GM18867 (cell line): ENCODE measurements around the gene G3BP1.
A peak's percentile ranks its signal among the peaks of the same experiment; 100 is the strongest.
"Not testable (repeated sequence)": the region's sequence is repeated elsewhere in the genome, so short reads cannot be mapped to it uniquely, and the experiment has no call there.

ENCODE experiments used
- ATAC-seq: cut with Tn5 transposase; IDR thresholded peaks from one replicate; pipeline ENCODE4 v1.9.1; 2021; ENCODE audit warnings: mild to moderate bottlenecking, moderate library complexity; ENCODE audit not compliant: unreplicated experiment

G3BP1 gene

DNA sequence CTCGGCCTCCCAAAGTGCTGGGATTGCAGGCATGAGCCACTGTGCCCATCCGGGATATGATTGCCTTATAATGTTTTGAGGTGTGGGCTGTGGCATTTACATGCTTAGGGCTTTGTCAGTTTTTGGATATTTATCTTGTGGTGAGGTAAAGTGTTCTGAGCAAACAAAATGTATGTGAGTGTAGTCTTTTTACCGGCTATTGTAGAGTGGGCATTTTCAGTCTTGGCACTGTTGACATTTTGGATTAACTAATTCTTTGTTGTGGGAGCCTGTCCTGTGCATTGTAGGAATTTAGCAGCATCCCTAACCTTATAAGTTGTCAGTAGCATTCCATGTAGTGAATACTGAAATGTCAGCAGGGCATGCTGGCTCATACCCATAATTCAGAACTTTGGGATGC lies 21.6 kb downstream of the G3BP1 start:
- ATAC-seq, result no peak

GRCh38 chr5:151795426-151795825 lies 23.7 kb downstream of the G3BP1 start:
- no peak for ATAC-seq

DNA sequence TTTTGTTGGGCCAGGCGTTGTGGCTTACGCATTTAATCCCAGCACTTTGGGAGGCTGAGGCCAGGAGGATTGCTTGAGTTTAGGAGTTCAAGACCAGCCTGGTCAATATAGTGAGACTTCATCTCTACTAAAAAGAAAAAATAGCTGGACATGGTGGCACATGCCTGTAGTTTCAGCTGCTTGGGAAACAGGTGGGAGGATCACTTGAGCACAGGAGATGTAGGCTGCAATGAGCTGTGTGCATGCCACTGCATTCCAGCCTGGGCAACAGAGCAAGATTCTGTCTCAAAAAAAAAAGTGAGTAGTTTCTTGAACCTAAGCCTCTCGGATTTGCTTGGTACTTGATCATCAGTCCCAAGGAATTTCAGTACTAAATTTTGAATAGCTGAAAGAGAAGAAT lies 26.9 kb downstream of the G3BP1 start:
- no peak for ATAC-seq

DNA sequence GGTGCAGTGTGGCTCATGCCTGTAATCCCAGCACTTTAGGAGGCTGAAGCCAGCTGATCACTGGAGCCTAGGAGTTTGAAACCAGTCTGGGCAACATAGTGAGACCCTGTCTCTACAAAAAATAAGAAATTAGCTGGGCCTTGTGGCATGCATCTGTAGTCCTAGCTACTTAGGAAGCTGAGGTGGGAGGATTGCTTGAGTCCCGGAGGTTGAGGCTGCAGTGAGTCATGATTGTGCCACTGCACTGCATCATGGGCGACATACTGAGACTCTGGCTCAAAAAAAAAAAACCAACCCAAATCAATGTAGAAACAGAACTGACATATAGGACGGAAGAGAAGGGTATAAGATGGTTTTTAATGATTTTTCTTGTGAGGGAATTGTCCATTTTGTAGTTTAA lies 27.7 kb downstream of the G3BP1 start:
- ATAC-seq, result no peak

DNA sequence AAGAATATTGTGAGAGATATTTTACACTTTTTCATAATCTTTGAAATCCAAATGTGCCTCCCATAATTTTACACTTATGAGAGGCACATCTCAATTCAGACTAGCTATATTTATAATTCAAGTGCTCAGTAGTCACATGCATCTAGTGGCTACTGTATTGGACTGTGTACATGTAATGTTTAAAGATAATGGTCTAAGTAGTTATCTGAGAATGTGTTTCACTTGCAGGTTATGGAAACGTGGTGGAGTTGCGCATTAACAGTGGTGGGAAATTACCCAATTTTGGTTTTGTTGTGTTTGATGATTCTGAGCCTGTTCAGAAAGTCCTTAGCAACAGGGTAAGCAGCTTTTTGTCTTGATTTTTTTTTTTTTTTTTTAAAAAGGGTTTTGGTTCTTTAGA lies 28.8 kb downstream of the G3BP1 start:
- ATAC-seq, result no peak

DNA sequence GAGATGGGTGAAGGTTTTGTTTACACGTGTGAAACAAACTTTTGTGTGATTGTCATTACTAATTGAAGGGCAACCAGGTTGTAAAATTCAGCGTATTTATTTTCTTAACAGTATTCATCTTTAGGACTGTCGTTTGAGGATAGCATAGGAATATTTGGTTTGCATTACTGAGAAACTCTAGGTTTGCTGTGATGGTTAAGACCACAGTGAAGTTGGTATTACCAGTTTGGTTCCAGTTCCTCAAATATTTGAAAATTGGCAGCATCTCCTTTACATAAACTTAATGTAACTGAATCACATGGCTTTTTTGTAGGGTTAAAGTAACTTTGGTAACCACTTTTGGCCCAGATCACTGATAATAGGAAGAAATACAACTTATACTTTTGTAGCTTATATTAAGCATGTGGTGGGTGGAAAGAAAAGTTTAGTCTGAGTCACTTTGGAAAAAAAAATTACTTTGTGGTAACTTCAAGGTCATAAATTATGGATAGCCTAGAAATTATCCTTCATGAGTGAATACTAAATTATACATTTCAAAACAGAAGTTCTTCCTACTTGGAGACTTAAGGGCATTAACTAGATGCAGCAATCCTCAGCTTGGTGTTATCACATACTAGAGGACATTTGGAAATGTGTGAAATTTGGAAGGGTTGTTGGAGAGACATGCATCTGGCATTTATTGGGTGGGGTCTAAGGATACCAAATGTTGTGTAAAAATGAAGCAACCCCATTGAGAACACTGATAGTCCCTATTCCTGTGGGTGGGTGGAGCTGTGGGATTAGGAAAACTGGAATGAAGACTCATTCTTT lies 33.9 kb downstream of the G3BP1 start:
- ATAC-seq, result no peak

DNA sequence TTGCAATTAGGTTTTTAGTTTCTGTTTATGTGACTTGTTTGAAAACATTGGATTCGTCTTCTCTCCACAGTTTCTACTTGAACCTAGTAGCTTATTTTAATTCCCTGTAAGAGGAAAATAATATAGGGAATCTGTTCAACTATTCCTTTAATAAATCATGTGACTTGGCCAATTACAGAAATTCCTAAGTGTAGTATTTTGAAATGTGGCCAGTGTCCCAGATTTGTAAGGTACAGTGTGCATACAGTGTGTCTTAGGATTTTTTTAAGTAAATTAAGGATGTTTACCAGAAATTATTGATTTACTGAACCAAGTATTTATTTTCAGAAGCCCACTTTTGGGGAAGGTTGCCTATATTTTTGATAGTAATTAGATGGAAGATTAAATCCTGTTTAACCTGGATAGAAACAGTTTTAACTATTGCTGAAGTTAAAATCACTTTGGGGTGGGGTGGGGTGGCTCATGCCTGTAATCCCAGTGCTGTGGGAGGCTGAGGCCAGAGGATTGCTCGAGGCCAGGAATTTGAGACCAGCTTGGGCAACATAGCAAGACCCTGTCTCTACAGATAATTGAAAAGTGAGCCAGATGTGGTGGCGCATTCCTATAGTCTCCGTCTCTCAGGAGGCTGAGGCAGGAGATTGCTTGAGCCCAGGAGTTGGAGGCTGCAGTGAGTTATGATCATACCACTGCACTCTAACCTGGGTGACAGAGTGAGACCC lies 36.9 kb downstream of the G3BP1 start:
- no peak for ATAC-seq

DNA sequence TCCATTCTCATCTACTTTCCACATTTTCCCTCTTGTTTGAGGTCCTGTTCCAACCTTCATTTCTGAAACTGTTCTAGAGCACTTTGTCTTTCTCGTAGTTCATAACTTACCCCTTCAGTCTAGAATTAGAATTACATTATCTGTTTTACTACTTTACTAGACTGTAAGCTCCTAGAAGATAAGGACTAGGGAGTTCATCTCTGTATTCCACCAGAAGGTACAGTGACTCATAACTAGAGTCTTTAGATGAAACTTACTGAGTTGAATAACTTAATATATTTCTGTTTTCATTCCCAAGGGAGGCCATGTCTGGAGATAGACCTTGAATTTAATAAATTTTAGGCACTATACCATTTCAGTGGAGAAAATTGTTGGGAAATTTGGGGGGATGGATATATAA lies 38.7 kb downstream of the G3BP1 start:
- no peak for ATAC-seq

DNA sequence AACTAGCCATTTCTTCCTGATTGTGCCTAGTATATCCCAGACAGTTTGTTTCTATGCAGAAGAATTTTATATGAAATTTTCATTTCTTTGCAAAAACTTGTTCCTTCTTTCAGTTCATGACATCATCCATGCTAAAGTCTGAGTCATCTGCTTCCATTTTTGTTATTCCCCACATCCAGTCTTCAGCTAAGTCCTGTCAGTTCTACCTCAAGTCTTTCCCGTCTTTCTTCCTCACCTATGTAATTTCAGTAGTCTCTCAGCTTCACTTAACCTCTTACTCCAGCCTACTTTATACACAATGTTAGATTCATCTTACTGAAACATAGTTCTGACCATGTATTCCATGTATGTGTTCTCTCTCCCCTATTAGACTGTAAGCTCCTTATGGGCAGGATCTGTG lies 39.1 kb downstream of the G3BP1 start:
- no peak for ATAC-seq

GRCh38 chr5:151811593-151812321 lies 40.0 kb downstream of the G3BP1 start:
- no peak for ATAC-seq

GRCh38 chr5:151812757-151813309 lies 41.1 kb downstream of the G3BP1 start:
- no peak for ATAC-seq

DNA sequence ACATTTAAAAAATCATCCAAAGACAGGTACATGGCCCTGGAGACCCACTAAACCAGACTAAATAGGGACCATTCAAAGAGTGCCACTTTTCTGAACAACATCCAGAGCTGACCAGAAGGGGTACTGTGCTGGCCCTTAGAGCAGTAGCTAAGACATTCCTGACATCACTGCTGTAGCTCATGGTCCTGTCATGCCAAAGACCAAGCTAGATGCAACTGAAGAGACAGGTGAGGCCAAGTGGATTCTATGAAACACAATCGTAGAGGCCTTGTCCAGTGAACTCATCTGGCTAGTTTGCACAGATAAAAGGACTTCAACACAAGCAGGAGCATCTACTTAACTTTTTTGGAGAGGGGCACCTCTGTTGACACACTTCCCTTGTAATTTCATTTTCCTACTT lies 43.3 kb downstream of the G3BP1 start:
- no peak for ATAC-seq

- no peak for ATAC-seq
Observed at GRCh38 chr5:151819830-151820229, 48.1 kb downstream of the G3BP1 start.

- ATAC-seq, result no peak
Observed at GRCh38 chr5:151820271-151820670, 48.5 kb downstream of the G3BP1 start.

DNA sequence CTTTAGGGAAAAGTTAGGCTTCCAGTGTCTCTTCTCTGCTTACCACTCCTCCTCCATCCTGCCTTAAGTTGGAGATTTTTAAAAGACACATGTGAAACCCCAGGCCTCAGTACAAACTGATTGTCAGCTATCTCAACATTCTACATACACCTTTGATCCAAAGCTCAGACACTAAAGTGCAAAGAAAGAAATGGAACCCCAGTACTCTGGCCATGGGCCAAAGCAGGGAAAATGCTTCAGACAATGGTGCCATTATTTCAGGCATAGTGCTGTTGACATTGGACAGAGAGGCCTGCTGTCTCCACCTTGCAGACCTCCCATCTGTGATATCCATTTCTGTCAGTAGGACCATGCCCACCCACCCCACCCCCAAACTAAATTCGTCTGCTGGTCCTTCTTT lies 49.1 kb downstream of the G3BP1 start:
- ATAC-seq, result no peak

- no peak for ATAC-seq
Observed at GRCh38 chr5:151822141-151822540, 50.4 kb downstream of the G3BP1 start.

- ATAC-seq, result peak; percentile 70
Observed at GRCh38 chr5:151825445-151825844, 53.7 kb downstream of the G3BP1 start.

GRCh38 chr5:151829370-151829769 lies 57.6 kb downstream of the G3BP1 start:
- no peak for ATAC-seq

- not testable (repeated sequence) for ATAC-seq
Observed at GRCh38 chr5:151832843-151833242, 61.1 kb downstream of the G3BP1 start.

- ATAC-seq, result no peak
Observed at GRCh38 chr5:151846765-151847164, 75.0 kb downstream of the G3BP1 start.

DNA sequence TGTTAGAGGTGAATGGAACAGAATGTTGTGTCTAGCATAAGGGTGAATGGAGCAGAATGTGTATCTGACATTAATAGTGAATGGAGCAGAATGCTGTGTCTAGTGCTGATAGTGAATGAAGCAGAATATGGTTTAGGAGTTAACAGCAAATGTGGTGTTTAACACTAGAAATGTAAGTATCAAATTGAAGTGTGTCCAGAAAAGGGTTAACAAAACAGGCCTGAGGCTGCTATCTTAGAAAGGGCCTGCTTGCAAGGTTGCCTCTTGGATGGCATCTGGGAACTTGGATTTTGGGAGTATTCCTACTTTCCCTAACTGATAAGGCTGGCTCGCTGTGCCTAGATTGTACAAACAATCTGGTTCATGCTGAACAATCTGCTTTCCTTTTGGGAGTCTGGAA lies 76.1 kb downstream of the G3BP1 start:
- no peak for ATAC-seq
